Measurements from ENCODE around the gene SMCO4. TPM values are rescaled to one million over a fixed set of nuclear protein-coding genes. Genes with fewer than 3 reads are reported as not detected.

Gene SMCO4
- total and polyA plus RNA-seq, 2 of the 8 experiments (the other 6 are each of a cell fraction or from before 2014, with no cell fraction given): 33.2 to 53.9 TPM

GRCh38 chr11:93519179-93519578, 24.0 kb downstream of the SMCO4 start:
- 77% methylated on average over 1 of the region's 1 CpG; no CpG with 5 or more reads in 1 of the 2 experiments for WGBS, 2 experiments (ENCODE audit: extremely low coverage in 1 of 2, insufficient coverage in 1 of 2, insufficient read length in 1 of 2, insufficient replicate concordance in 2 of 2, low coverage in 1 of 2, low lambda C conversion rate in 2 of 2, missing lambda C conversion rate in 1 of 2)
- H4K20me1 ChIP-seq (replicated peaks in 1 of 2; ENCODE audit: control insufficient read depth in 1 of 2, insufficient read depth in 2 of 2, low read length in 2 of 2): peaks cover 3 to 4% of the 10 kb centered on the region in 2 experiments
- no peak overlapping the region for H2BK12ac ChIP-seq (ENCODE audit: low read depth, low read length)
- no peak overlapping the region for H3K56ac ChIP-seq (replicated peaks; ENCODE audit: insufficient read length, low read depth, low read length)
- DNase-seq (ENCODE audit: low read depth in 1 of 2, low spot score in 2 of 2) (no peak), FAIRE-seq (no peak)
- H3K14ac ChIP-seq (ENCODE audit: insufficient read length): no peak overlapping the region
- no peak overlapping the region for H2AK5ac ChIP-seq (ENCODE audit: low read depth, low read length)
- H3K9ac ChIP-seq (replicated peaks in 1 of 4; ENCODE audit: extremely low read depth in 1 of 4, low read depth in 3 of 4, low read length in 3 of 4): no peak overlapping the region
- no peaks in the 10 kb centered on the region for H3K9me3 ChIP-seq (ENCODE audit: insufficient read depth in 2 of 2, low read depth in 1 of 2, low read length in 1 of 2)
- H3K18ac ChIP-seq (ENCODE audit: extremely low read depth, low read length): no peak overlapping the region; the same call in 1 of the 2 replicates
- H3K27ac ChIP-seq (ENCODE audit: low read depth, low read length): no peak overlapping the region
- no peak overlapping the region for H4K5ac ChIP-seq (ENCODE audit: insufficient read length, low read depth, low read length)
- no peaks in the 10 kb centered on the region for H3K27me3 ChIP-seq (replicated peaks in 1 of 4; ENCODE audit: control insufficient read depth in 3 of 4, extremely low read depth in 1 of 4, insufficient read depth in 3 of 4, low read length in 3 of 4)
- H3K4me2 ChIP-seq (ENCODE audit: insufficient read depth in 1 of 2, low read depth in 2 of 2, low read length in 2 of 2): no peak overlapping the region
- H2BK120ac ChIP-seq (replicated peaks; ENCODE audit: low read depth, low read length): no peak overlapping the region
- H2AFZ ChIP-seq (ENCODE audit: low read length): no peak overlapping the region
- no peak overlapping the region for H2BK5ac ChIP-seq (ENCODE audit: low read depth, low read length)
- peaks cover 0 to 53% of the 10 kb centered on the region in 2 experiments; a peak in 2 of 4 replicates for H3K79me2 ChIP-seq (ENCODE audit: control insufficient read depth in 1 of 2, insufficient read depth in 2 of 2, low read length in 2 of 2)
- CTCF ChIA-PET (ENCODE audit: partially characterized antibody): no interaction called here
- no peak overlapping the region for H3K4me3 ChIP-seq (ENCODE audit: extremely low read depth in 1 of 4, insufficient read depth in 2 of 4, low read depth in 3 of 4, low read length in 4 of 4)
- no peak overlapping the region for H4K8ac ChIP-seq (ENCODE audit: extremely low read depth, insufficient read depth, low read length)
- POLR2A ChIA-PET (ENCODE audit: partially characterized antibody): interaction anchor here (1.0 kb wide), 1 partner anchor 28 kb away, joined by 3 read pairs; no protein-coding TSS in a partner anchor
- H3K36me3 ChIP-seq (ENCODE audit: control insufficient read depth in 2 of 4, insufficient read depth in 4 of 4, low read length in 3 of 4): no peaks in the 10 kb centered on the region
- H3K4me1 ChIP-seq (replicated peaks in 1 of 4; ENCODE audit: control insufficient read depth in 3 of 4, insufficient read depth in 4 of 4, low read length in 3 of 4): peaks cover 0 to 15% (median 8%) of the 10 kb centered on the region in 4 experiments
- no peak overlapping the region for H3K23ac ChIP-seq (ENCODE audit: insufficient read length)
- H2BK15ac ChIP-seq (ENCODE audit: low read length): 0 out of 2 replicates have a peak overlapping the region, but pooled peaks have one; percentile 34
- no peaks in the 10 kb centered on the region for H3K23me2 ChIP-seq (ENCODE audit: low read depth, low read length)
- H3K4ac ChIP-seq (replicated peaks; ENCODE audit: insufficient read length, low read depth, low read length): no peak overlapping the region
- no peak overlapping the region for H2BK20ac ChIP-seq (ENCODE audit: low read length)
- H4K91ac ChIP-seq (replicated peaks; ENCODE audit: insufficient read length, low read length): no peak overlapping the region
- peaks cover 6% of the 10 kb centered on the region for H3K79me1 ChIP-seq (ENCODE audit: low read depth, low read length)
- TF ChIP-seq KDM4A (IDR thresholded peaks at IDR 0.05; ENCODE audit: low read depth, low read length, severe bottlenecking): no peak
- TF ChIP-seq CHD2 (IDR thresholded peaks at IDR 0.05; ENCODE audit: low read length): no peak
- TF ChIP-seq PHF8 (conservative IDR thresholded peaks at IDR 0.05; ENCODE audit: low read depth, low read length): no peak
